Sigmoid colon (tissue), 7 donors: ENCODE results near the gene CASP14. TPM values are rescaled to one million over a fixed set of nuclear protein-coding genes. Genes with fewer than 3 reads are reported as not detected.

Experiments used
- DNase-seq: peaks from one replicate; pipeline ENCODE4 v3.0.0-alpha.2; 2019
- H3K27ac ChIP-seq, 4 donors: fragments of 200-600 bp; sonication (generic); one replicate each; pipeline ENCODE4 v1.5.1; 2016 to 2019; ENCODE audit warnings: mild to moderate bottlenecking in 1 of 4
- H3K27me3 ChIP-seq, 3 donors: fragments of 200-600 bp; sonication (generic); one replicate each; pipeline ENCODE4 v1.5.1; 2019; ENCODE audit warnings: mild to moderate bottlenecking in 1 of 3
- H3K36me3 ChIP-seq, 4 donors: fragments of 200-600 bp; sonication (generic); one replicate each; pipeline ENCODE4 v1.5.1; 2016 to 2019
- H3K4me1 ChIP-seq, 4 donors: fragments of 200-600 bp; sonication (generic); one replicate each; pipeline ENCODE4 v1.5.1; 2017 to 2019
- H3K4me3 ChIP-seq, 4 donors: fragments of 200-600 bp; sonication (generic); one replicate each; pipeline ENCODE4 v1.5.1; 2017 to 2019; ENCODE audit warnings: mild to moderate bottlenecking in 2 of 4, moderate library complexity in 1 of 4
- H3K9me3 ChIP-seq, 4 donors: fragments of 200-600 bp in 3 of 4; sonication (generic) in 3 of 4; one replicate each; pipeline versions ENCODE4 v1.5.1 to v1.6.1; 2013 to 2019
- EP300 ChIP-seq, 4 donors: sonication (generic); formaldehyde crosslinking; IDR thresholded peaks; one replicate each; pipeline ENCODE4 v1.6.1; 2017; ENCODE audit warnings: antibody characterized with exemption in 4 of 4
- POLR2A ChIP-seq, 2 donors: fragments of 450-650 bp; IDR thresholded peaks; one replicate each; pipeline ENCODE4 v1.6.1; 2016; ENCODE audit warnings: antibody characterized with exemption in 2 of 2, mild to moderate bottlenecking in 2 of 2, moderate library complexity in 2 of 2
- POLR2AphosphoS5 ChIP-seq, 4 donors: sonication (generic); formaldehyde crosslinking; IDR thresholded peaks; one replicate each; pipeline ENCODE4 v1.6.1; 2017; ENCODE audit warnings: antibody characterized with exemption in 4 of 4
- WGBS, 2 donors: extraction: QIAGEN DNeasy Blood & Tissue Kit; methylation state at CpG; one replicate each; pipeline ENCODE4 v1.1.7; 2013; 5-methylcytosine and 5-hydroxymethylcytosine counted together
- intact Hi-C: fragments of 100-400 bp; cut with DNase I; formaldehyde crosslinking; loops from one replicate; pipeline ENCODE4 v1.15.1; 2023
- polyA plus RNA-seq, 3 donors: library from polyadenylated mRNA; stranded (reverse); fragments of 200-250 nt; gene quantifications; one replicate each; pipeline ENCODE4 v1.2.3, GENCODE V29; 2013
- total RNA-seq, 4 donors: library from RNA; depleted of rRNA; stranded (reverse); fragments of >200 nt; gene quantifications; one replicate each; pipeline ENCODE4 v1.1.0, GENCODE V29; 2016
- TF ChIP-seq, protein P1 (sequence below), 4 experiments: fragments of 450-650 bp in 3 of 4; fragments of 200-600 bp in 1 of 4; IDR thresholded peaks; one replicate each; pipeline ENCODE4 v1.5.1; 2016 to 2019; ENCODE audit warnings: antibody characterized with exemption in 4 of 4, mild to moderate bottlenecking in 3 of 4, moderate library complexity in 2 of 4
- donor health status: healthy with polysubstance abuse.
- donor health status: Bipolar disorder and iron deficiency.
- donor health status: healthy.

Gene CASP14
- total and polyA plus RNA-seq, 7 donors, result not detected

DNA sequence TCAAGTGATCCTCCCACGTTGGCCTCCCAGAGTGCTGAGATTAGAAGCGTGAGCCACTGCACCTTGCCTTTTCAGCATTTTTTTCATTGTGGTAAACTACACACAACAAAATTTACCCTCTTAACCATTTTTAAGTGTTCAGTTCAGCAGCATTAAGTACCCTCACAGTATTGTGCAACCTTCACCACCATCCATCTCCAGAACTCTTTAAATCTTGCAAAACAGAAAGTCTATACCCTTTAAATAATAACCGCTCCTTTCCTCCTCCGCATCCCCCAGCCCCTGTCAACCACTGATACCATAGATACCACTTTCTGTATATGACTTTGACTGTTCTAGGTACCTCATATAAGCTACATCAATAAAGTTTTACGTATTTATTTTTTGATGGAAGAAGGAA, 20.8 kb upstream of the CASP14 start:
- Histone ChIP-seq H3K4me1 (no peaks in the 10 kb centered on the region), H3K27ac (no peak overlapping the region), H3K27me3 (peaks cover 0 to 13% (median 0%) of the 10 kb centered on the region in 3 donors), H3K36me3 (no peaks in the 10 kb centered on the region), H3K4me3 (no peak overlapping the region), H3K9me3 (no peaks in the 10 kb centered on the region)
- DNase-seq, result no peak
- 66 to 70% methylated on average over 5 of the region's 5 CpGs for WGBS, 2 donors
- no peak for TF ChIP-seq POLR2AphosphoS5 (IDR thresholded peaks at IDR 0.05)
- no peak for TF ChIP-seq EP300 (IDR thresholded peaks at IDR 0.05)
- no peak for TF ChIP-seq POLR2A (IDR thresholded peaks at IDR 0.05)
- TF ChIP-seq, protein P1, sequence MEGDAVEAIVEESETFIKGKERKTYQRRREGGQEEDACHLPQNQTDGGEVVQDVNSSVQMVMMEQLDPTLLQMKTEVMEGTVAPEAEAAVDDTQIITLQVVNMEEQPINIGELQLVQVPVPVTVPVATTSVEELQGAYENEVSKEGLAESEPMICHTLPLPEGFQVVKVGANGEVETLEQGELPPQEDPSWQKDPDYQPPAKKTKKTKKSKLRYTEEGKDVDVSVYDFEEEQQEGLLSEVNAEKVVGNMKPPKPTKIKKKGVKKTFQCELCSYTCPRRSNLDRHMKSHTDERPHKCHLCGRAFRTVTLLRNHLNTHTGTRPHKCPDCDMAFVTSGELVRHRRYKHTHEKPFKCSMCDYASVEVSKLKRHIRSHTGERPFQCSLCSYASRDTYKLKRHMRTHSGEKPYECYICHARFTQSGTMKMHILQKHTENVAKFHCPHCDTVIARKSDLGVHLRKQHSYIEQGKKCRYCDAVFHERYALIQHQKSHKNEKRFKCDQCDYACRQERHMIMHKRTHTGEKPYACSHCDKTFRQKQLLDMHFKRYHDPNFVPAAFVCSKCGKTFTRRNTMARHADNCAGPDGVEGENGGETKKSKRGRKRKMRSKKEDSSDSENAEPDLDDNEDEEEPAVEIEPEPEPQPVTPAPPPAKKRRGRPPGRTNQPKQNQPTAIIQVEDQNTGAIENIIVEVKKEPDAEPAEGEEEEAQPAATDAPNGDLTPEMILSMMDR (IDR thresholded peaks at IDR 0.05), result no peak
- intact Hi-C loops, result no loop called here

DNA sequence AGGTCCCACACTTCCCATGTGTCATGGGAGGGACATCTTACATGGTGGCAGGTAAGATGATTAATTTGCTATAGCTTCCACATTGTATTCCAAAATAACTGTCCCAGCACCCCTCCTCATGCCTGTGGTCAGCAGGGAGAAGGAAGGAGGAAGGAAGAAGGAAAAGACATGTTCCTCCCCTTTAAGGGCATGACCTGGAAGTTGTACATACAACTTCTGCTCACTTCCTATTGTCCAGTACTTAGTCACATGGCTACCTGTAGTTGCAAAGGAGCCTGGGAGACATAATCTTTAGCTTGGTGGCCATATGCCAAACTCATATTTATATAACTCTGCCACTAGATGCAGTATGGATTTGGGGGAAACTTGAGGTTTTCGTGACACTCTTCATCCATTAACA, 17.6 kb upstream of the CASP14 start:
- Histone ChIP-seq H3K9me3 (no peaks in the 10 kb centered on the region), H3K27me3 (peaks cover 0 to 8% (median 0%) of the 10 kb centered on the region in 3 donors), H3K36me3 (no peaks in the 10 kb centered on the region), H3K27ac (no peak overlapping the region), H3K4me1 (no peaks in the 10 kb centered on the region), H3K4me3 (no peak overlapping the region)
- intact Hi-C loops, result no loop called here
- 60 to 83% methylated on average over 1 of the region's 1 CpG for WGBS, 2 donors
- TF ChIP-seq EP300 (IDR thresholded peaks at IDR 0.05) (no peak), POLR2A (IDR thresholded peaks at IDR 0.05) (no peak), POLR2AphosphoS5 (IDR thresholded peaks at IDR 0.05) (no peak)
- TF ChIP-seq, protein P1 (IDR thresholded peaks at IDR 0.05), result no peak
- no peak for DNase-seq

DNA sequence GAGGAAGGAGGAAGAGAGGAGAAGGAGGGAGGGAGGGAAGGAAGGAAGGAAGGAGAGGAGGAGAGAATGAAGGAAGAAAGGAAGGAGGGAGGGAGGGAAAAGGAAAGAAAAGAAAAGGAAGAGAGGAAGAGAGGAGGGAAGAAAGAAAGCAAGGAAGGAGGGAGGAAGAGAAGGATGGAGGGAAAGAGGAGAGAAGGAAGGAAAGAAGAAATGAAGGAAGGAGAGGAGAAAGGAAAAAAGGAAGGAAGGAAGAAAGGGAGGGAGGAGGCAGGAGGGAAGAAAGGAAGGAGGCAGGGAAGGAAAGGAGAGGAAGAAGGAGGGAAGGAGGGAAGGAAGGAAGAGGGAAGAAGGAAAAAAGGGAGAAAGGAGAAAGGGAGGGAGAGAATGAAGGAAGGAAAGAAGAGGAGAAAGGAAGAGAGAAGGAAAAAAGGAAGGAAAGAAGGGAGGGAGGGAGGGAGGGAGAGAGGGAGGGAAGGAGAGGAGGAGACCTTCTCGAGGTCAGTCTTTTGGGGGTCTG, 13.4 kb upstream of the CASP14 start:
- intact Hi-C loops, result no loop called here
- H3K27me3 ChIP-seq, result peaks cover 0 to 16% (median 0%) of the 10 kb centered on the region in 3 donors
- no peaks in the 10 kb centered on the region for H3K9me3 ChIP-seq
- no peak for DNase-seq
- H3K27ac ChIP-seq, result no peak overlapping the region
- no peak for TF ChIP-seq POLR2A (IDR thresholded peaks at IDR 0.05)
- no peak for TF ChIP-seq EP300 (IDR thresholded peaks at IDR 0.05)
- TF ChIP-seq, protein P1 (IDR thresholded peaks at IDR 0.05), result no peak
- TF ChIP-seq POLR2AphosphoS5 (IDR thresholded peaks at IDR 0.05), result no peak
- H3K4me3 ChIP-seq, result no peak overlapping the region
- 32 to 52% methylated on average over 1 of the region's 1 CpG for WGBS, 2 donors
- no peaks in the 10 kb centered on the region for H3K4me1 ChIP-seq
- H3K36me3 ChIP-seq, result no peaks in the 10 kb centered on the region

DNA sequence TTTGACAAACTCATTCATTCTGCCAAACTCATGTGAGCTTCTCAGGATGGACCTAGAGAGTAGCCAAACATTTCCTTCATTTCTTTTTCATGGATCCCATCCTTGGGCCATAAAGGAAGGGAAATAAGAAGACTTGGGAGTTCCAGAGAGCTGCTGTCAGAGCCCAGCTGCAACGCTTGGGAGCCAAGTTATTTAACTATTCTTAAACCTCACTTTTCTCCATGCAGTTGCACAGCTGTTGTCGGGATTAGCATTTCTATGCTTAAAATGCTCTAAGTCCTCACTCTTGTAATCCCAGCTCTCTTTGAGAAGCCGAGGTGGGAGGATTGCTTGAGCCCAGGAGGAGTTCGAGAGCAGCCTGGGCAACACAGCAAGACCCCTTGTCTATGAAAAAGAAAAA, 11.7 kb upstream of the CASP14 start:
- DNase-seq, result no peak
- TF ChIP-seq, protein P1 (IDR thresholded peaks at IDR 0.05), result no peak
- TF ChIP-seq EP300 (IDR thresholded peaks at IDR 0.05) (no peak), POLR2A (IDR thresholded peaks at IDR 0.05) (no peak), POLR2AphosphoS5 (IDR thresholded peaks at IDR 0.05) (no peak)
- no peaks in the 10 kb centered on the region for H3K9me3 ChIP-seq
- no peak overlapping the region for H3K27ac ChIP-seq
- H3K4me1 ChIP-seq, result no peaks in the 10 kb centered on the region
- intact Hi-C loops, result no loop called here
- 56 to 62% methylated on average over 4 of the region's 4 CpGs for WGBS, 2 donors
- no peaks in the 10 kb centered on the region for H3K36me3 ChIP-seq
- H3K4me3 ChIP-seq, result no peak overlapping the region
- peaks cover 0 to 28% (median 0%) of the 10 kb centered on the region in 3 donors for H3K27me3 ChIP-seq

DNA sequence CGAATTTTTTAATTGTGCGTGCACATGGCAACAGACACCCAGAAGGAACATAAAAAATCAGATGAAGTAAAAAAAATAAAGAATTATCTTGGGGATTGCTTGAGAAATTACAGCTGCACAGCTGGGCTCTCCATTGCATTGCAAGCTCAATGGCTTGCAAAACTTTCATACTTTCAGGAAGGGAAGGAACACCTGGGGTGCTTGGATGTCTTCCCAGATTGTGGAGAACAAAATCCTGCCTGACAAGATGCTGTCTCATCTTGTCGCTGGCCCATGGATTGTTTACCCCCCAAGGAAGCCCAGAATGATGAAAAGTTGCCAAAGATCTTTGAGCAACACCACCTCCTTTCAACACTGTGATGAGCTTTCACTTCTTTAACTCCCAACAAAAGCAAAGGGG, 11.0 kb upstream of the CASP14 start:
- Histone ChIP-seq H3K4me1 (no peaks in the 10 kb centered on the region), H3K36me3 (no peaks in the 10 kb centered on the region), H3K27ac (no peak overlapping the region), H3K9me3 (no peaks in the 10 kb centered on the region), H3K27me3 (peaks cover 0 to 24% (median 0%) of the 10 kb centered on the region in 3 donors), H3K4me3 (no peak overlapping the region)
- TF ChIP-seq, protein P1 (IDR thresholded peaks at IDR 0.05), result no peak
- TF ChIP-seq POLR2AphosphoS5 (IDR thresholded peaks at IDR 0.05), result peak in 1 of 4 donors; percentile 22
- TF ChIP-seq POLR2A (IDR thresholded peaks at IDR 0.05), result no peak
- intact Hi-C loops, result no loop called here
- no peak for DNase-seq
- WGBS, 2 donors, result 71 to 72% methylated on average over 3 of the region's 3 CpGs
